RKO (cell line): ENCODE measurements around the gene GNA12.

ENCODE experiments used
- DNase-seq: peaks from one replicate; pipeline ENCODE4 v3.0.0-alpha.2; 2016; ENCODE audit warnings: low spot score

Gene GNA12

GRCh38 chr7:2817456-2817855 is 26.7 kb downstream of the GNA12 start:
- DNase-seq: no peak

DNA sequence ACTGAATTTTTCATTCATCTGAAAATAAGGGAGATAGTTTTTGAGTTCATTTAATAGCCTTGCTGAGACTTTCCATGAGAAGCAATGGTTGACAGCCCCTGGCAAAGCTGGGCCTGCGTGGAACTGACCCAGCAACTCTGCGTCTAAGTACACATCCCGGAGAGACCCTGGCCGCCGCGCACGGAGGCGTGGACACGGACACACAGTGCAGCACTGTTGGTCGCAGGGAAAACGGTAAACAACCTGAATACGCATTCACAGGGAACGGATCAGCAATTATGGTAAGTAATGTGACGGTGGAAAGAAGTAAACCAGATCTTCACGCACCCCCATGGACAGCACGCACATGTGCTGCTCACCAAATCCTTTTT is 28.2 kb downstream of the GNA12 start:
- no peak for DNase-seq

DNA sequence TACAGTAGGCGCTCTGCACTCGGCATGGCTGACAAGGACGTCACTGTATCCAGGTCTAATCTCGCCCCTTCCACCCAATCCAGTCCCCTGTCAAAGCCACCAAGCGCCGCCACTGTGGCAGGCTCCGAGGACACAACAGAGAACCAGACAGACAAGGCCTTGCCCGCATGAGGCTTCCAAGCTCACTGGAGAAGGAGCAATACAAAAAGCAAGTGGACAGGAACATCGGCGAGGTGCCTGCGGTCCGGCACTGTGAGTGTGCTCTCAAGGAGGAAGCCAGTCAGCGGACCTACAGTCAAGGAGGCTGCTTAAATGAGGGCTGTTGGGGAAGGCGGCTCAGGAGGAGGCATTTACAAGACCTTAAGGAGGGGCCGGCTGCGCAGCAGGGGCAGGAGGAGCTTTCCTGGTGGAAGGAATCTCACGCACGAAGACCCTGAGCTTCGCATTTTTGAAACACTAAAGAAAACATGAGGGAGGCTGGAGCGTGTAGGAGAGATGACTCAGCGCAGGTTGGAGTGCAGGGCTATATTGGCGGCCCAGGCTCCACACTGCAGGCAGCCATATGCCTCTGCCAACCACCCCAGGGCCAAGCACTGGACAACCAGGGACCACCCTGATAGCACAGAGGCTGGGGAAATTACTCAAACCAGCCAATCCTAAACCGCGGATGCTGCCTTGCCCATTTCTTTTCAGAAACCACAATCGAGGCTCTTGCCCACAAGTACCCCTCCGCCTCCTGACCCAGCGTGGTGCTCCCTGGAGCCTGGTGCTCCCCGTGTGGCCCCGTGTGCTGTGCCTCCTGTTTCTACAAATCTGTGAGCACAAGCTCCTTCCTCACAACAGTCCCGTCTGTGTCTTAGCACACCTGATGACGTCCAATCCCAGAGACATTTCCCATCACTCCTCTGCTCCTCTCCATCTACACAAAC is 28.9 kb downstream of the GNA12 start:
- DNase-seq: no peak

DNA sequence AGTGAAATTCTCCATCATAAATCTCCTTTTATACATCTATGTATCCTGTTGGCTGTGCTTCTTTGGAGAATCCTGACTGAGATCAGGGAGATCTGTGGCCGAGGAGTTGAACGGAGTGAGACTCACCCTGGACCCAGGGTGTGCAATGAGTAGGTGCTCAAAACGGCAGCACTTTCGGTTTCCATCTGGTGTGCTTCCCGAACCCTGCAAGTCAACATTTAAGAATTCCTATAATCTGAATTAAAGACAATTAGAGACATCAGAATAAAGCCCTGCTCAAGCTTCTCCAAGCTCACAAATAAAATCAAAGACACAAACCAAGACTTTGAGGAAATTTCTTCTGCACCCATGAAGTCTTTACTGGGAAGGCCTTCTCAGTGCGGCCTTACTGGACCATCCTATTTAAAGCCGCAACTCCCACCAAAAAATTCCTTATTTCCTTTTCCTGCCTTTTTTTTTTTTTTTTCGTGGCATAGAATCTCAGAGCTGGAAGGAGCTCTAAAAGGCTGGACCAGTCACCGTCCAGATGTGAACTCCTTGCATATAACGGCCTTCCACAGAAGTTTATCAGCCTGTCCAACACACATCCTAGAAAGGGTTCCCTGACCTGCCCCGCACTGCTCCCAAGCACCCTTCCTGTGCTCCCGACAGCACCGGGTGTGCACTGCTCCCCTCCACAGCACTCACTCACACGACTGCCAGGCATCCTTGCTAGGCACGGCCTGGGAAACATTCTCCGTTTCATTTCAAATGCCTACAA is 29.7 kb downstream of the GNA12 start:
- DNase-seq: no peak

GRCh38 chr7:2813350-2814185 is 30.5 kb downstream of the GNA12 start:
- no peak for DNase-seq

DNA sequence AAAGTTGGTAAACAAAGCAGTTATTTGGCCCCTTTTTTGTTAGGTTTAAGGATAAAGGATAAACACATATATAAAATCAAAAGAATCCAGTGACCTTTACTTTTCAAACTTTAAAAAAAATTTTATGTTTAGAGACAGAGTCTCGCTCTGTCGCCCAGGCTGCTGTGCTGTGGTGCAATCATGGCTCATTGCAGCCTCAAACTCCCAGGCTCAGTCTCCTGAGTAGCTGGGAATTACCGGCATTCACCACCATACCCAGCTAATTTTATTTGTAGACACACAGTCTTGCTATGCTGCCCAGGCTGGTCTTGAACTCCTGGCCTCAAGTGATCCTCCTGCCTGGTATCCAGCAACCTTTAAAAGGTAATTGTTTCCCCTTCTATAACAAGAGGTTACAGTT is 31.3 kb downstream of the GNA12 start:
- no peak for DNase-seq

- no peak for DNase-seq
Measured at GRCh38 chr7:2812114-2812487, 32.0 kb downstream of the GNA12 start.

DNA sequence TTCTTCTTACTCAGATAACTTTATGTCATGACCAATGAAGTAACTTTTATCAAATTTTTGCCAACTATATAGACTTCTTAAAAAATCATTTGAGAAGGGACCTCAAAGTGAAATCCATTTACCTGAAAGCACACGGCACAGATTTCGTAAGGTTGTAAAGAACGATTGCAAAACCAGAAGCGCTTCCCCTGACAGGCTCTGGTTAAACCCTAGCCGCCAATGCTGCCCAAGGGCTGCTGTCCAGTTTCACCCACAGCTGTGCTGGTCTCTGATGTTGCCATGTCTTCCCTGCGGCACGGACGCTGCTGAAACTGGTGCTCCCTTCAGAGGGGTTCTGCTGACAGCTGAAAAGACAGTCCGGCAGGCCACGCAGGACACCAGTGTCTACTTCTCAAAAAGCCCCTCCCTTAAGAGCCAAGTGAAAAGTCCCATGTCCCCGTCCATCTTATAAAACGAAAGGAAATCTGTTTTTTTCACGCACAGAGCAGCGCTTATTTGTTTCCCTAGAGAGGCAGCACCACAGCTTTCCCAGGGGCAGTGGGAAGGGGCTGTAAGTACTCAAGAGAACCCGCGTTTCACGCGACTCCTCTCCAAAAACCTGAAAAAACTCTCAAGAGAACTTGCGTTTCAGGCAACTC is 32.5 kb downstream of the GNA12 start:
- DNase-seq: no peak

- DNase-seq: no peak
Measured at GRCh38 chr7:2810682-2811415, 33.3 kb downstream of the GNA12 start.

GRCh38 chr7:2809903-2810625 is 34.0 kb downstream of the GNA12 start:
- DNase-seq: no peak

DNA sequence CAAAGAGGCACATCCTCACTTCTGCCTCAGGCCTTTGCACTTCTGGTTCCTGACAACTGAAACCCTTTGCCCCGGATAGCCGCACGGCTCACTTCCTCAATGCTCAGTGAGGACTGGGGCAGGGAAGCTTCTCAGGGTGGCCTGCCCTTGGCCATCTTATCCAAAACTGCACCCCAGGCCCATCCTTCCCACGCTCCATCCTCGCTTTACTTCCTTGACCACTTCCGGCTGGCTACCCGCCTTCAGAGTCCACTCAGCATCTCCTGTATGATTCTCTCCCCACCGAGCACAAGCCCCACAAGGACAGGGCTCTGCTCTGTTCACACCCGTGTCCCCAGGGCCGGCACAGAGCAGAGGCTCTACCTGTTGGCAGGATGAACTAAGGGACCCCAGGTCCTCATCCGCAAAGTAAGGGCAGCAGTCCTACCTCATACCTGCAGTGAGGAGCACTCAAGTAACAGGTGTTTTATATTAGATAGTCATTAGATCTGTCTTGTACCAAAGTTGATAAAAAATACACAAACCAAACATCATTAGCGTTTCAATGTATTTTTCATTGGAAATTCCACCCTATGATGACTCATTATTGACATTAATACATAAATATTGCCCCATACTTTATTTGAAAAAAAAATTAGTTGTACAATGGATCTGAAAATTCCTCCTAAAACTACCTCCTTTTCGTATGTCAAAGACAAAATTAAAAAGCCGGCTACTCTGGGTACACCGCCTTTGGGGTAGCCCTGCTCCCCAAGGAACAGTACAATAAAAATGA is 35.0 kb downstream of the GNA12 start:
- no peak for DNase-seq

- no peak for DNase-seq
Measured at GRCh38 chr7:2807845-2808772, 36.0 kb downstream of the GNA12 start.

DNA sequence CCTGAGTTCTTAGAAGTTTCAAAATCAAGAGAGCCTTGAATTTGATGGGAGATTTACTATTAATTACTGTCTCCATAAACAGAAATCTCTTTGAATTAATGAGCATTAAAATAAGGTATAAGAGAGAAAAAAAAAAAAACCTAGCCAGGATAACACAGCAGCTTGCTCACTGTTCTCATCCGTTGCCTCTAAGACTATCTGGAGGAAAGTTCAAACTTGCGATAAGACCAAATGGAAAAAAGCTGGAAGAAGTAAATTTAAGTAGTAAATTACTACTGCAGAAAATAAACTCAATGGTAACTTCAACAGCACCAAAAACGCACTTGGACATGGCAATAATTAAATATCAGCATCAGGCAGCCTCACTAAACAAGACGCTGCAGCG is 36.7 kb downstream of the GNA12 start:
- no peak for DNase-seq

DNA sequence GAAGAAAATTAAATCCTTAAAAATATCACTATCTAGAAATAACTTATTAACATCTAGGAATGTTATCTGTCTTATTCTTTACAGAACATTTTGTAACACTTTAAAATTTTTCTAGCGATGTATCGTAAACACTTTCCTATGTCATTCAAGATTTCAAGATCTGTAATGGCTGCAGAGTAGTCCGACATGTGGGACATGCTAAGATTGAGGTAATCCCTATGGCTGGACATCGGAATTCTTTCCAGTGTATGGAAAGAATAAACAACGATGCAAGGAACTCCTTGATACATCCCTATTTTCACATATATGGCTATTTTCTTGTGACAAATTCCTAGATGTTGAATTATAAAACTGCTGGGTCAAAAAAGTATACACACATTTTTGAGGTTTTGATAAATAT is 37.5 kb downstream of the GNA12 start:
- no peak for DNase-seq

GRCh38 chr7:2805213-2805944 is 38.7 kb downstream of the GNA12 start:
- no peak for DNase-seq

- DNase-seq: no peak
Measured at GRCh38 chr7:2804227-2804763, 39.8 kb downstream of the GNA12 start.

- no peak for DNase-seq
Measured at GRCh38 chr7:2803755-2804154, 40.4 kb downstream of the GNA12 start.

GRCh38 chr7:2803342-2803692 is 40.8 kb downstream of the GNA12 start:
- no peak for DNase-seq
